Activated CD4-positive, alpha-beta memory T cell treated with anti-CD3 and anti-CD28 coated beads, Interleukin-2, amount 10 ng/mL, durations not matched to agents 7 days and 5 days (primary cell): ENCODE measurements around the gene RNF144A. TPM values are rescaled to one million over a fixed set of nuclear protein-coding genes. Genes with fewer than 3 reads are reported as not detected.

ENCODE experiments used
- CTCF ChIA-PET: fragments of 350-600 bp; sonication (Branson Sonifier 250); formaldehyde crosslinking; loops from one replicate; lab custom pipeline; 2021; ENCODE audit warnings: antibody characterized with exemption, inconsistent platforms; lab: Charles Lee
- POLR2A ChIA-PET: fragments of 350-600 bp; sonication (Branson Sonifier 250); formaldehyde crosslinking; loops from one replicate; lab custom pipeline; 2021; ENCODE audit warnings: antibody characterized with exemption; lab: Charles Lee
- DNase-seq: peaks from one replicate; pipeline ENCODE4 v3.0.0-alpha.2; 2020
- H3K27ac Mint-ChIP-seq: one replicate; pipeline ENCODE4 v1.8.0; 2021; ENCODE audit warnings: mild to moderate bottlenecking, mixed read lengths
- H3K27me3 Mint-ChIP-seq: one replicate; pipeline ENCODE4 v1.8.0; 2021; ENCODE audit warnings: mixed read lengths
- H3K36me3 Mint-ChIP-seq: one replicate; pipeline ENCODE4 v1.8.0; 2021; ENCODE audit warnings: low read depth, mixed read lengths
- H3K4me1 Mint-ChIP-seq: one replicate; pipeline ENCODE4 v1.8.0; 2021; ENCODE audit warnings: mixed read lengths
- H3K4me3 Mint-ChIP-seq: one replicate; pipeline ENCODE4 v1.8.0; 2021; ENCODE audit warnings: mild to moderate bottlenecking, mixed read lengths
- H3K9me3 Mint-ChIP-seq: one replicate; pipeline ENCODE4 v1.8.0; 2021; ENCODE audit warnings: mixed read lengths
- total RNA-seq, 2 experiments: library from RNA; stranded (reverse); gene quantifications; one replicate each; pipeline ENCODE4 v1.2.3, GENCODE V29; 2021

RNF144A gene
- total RNA-seq, 2 experiments from 2014 or later, result 20.0 to 21.0 TPM

DNA sequence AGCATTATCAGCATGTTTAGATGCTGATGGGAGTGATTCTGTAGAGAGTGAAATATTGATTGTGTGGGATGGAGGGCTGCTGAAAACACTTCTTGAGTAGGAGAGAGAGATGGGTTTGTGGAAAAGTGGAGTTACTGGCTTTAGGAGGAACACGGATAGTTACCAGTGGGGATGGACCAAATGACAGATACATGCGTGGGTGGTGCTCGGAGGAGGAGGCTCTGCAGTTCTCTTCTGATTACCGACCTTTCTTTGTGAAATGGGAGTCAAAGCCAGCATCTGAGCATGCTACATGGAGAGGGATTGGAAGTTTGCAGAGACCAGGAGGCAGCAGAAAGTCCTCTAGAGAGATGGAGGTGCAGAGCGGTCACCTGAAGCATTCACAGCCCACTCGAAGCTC lies 26.3 kb downstream of the RNF144A start:
- no peak overlapping the region for H3K27ac Mint-ChIP-seq
- no peak for DNase-seq
- no peaks in the 10 kb centered on the region for H3K9me3 Mint-ChIP-seq
- no peak overlapping the region for H3K4me3 Mint-ChIP-seq
- ChIA-PET CTCF (no interaction called here), POLR2A (no interaction called here)
- peaks cover 39% of the 10 kb centered on the region for H3K36me3 Mint-ChIP-seq
- H3K4me1 Mint-ChIP-seq, result peaks cover 28% of the 10 kb centered on the region
- H3K27me3 Mint-ChIP-seq, result no peaks in the 10 kb centered on the region

DNA sequence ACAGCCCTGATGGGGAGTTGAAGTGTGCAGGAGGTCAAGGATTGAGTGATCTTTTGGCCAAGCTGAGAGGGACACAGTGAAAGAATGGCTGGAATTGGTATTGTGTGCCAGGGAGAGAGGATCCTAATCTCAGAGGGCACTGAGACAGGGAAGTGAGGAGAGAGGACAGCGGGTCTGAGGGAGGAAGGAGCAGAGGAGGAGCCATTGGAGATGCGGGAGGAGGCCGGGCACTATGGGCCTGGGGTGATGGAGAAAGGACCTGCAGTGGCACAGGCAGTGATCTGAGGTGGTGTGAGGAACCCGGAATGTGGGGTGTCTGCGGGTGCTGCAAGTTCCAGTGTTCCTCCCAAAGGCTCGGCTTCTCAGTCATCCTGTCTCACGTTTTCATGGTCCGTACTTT lies 26.8 kb downstream of the RNF144A start:
- Mint-ChIP-seq H3K4me3 (no peak overlapping the region), H3K36me3 (peaks cover 41% of the 10 kb centered on the region), H3K9me3 (no peaks in the 10 kb centered on the region), H3K27me3 (no peaks in the 10 kb centered on the region), H3K27ac (no peak overlapping the region), H3K4me1 (peaks cover 30% of the 10 kb centered on the region)
- POLR2A ChIA-PET, result no interaction called here
- CTCF ChIA-PET, result no interaction called here
- no peak for DNase-seq

DNA sequence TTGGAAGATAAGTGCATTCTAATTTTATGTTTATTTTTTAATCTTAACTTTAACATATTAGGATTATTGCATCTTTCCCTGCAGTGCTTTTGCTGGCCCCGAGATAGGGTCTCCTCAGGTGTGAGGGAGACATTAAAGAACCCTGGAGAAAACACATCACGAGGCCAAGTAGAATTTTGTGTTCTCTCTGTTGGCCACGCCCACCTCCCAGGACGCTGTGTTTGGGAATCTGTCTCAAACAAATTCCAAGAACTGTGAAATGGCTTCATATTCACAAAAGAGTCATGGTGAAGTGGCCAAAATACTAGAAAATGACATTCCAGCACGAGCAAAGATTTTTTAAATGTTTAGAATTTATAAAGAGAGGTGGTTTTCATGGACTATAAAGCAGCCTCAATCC lies 27.3 kb downstream of the RNF144A start:
- Mint-ChIP-seq H3K4me1 (peaks cover 30% of the 10 kb centered on the region), H3K36me3 (peaks cover 41% of the 10 kb centered on the region), H3K27me3 (no peaks in the 10 kb centered on the region), H3K27ac (no peak overlapping the region), H3K9me3 (no peaks in the 10 kb centered on the region), H3K4me3 (no peak overlapping the region)
- no peak for DNase-seq
- ChIA-PET CTCF (no interaction called here), POLR2A (no interaction called here)

DNA sequence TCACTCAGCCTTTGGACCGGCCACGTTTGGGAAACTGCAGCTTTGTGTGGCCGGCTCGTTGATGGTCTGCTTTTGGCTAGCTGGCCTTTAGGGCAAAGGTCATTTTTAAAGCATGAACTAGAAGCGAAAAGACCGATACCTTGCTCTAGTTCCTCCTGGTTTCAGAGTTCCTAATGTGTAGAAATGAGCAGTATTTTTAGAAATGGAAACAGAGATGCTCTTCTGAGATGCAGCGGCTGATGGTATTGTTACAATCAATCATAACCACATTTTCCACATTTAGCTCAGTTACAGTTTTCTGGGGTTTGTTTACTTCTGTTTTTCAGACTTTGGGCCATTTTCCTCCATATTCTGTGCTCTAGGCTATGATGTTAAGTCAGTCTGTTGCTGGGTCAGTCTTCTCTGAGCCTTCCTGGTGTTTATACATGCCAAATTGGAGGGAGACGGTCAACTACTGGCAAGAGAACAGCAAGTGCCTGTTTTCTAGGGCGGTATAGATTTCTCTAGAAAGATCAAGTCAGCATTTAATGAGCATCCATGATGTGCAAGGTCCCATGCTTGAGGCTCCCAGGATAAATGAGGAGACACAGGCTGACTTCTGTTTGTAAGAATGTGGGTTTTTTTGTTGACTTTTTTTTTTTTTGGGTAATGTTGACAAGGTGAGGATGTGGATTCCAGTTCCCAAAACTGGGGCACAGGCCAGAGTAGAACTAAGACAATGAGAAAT lies 28.0 kb downstream of the RNF144A start:
- Mint-ChIP-seq H3K9me3 (no peaks in the 10 kb centered on the region), H3K4me3 (no peak overlapping the region), H3K27me3 (no peaks in the 10 kb centered on the region), H3K36me3 (peaks cover 41% of the 10 kb centered on the region), H3K27ac (no peak overlapping the region), H3K4me1 (peaks cover 33% of the 10 kb centered on the region)
- POLR2A ChIA-PET, result no interaction called here
- CTCF ChIA-PET, result interaction anchor here (1.7 kb wide), 1 partner anchor 28 kb away, joined by 5 read pairs; the partner anchor contains the start of gene RNF144A
- DNase-seq, result no peak

DNA sequence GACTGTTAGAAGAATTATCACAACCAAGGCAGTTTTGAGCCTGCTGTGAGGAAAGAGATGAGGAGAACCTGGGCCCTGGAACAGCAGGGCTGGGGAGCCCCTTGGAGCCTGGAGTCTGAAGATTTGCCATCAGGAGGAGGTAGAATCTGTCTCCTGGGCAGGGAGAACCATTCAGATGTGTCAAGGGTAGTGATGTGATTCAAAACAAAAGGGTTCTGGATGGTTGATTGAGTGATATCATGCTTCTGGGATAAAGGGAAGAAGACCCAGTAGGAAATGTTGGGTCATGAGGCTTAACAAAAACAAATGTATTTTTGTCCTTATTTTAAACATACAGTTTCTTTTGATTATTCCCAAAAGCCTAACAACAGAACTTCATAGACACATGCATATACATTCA lies 28.6 kb downstream of the RNF144A start:
- no peak for DNase-seq
- no peaks in the 10 kb centered on the region for H3K27me3 Mint-ChIP-seq
- ChIA-PET POLR2A (no interaction called here), CTCF (interaction anchor here (1.6 to 1.7 kb wide), 2 partner anchors 12 to 29 kb away, joined by 3 to 5 read pairs; partner anchors contain the start of gene RNF144A)
- no peak overlapping the region for H3K4me3 Mint-ChIP-seq
- peaks cover 41% of the 10 kb centered on the region for H3K36me3 Mint-ChIP-seq
- no peak overlapping the region for H3K27ac Mint-ChIP-seq
- H3K9me3 Mint-ChIP-seq, result no peaks in the 10 kb centered on the region
- H3K4me1 Mint-ChIP-seq, result peaks cover 35% of the 10 kb centered on the region

DNA sequence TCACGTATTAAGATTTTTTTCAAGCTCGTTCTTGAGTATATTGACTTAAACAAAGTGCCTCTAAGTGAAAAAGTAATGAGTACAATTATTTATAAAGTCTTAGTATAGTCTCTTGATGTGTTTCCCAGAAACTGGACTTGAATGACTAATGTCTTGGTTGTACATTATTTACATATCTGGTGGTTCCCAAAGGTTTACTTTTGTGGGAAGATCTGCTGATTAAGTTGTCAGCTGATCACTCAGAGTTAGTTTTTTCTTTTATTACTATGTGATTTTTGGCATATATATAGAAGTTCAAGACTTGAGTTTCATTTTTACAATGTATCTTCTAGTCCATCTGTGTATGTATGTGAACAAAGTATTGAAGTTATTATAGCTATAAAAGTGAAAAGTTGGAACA lies 29.5 kb downstream of the RNF144A start:
- ChIA-PET CTCF (interaction anchor here (0.6 to 1.7 kb wide), 4 partner anchors 11 to 49 kb away, joined by 3 to 5 read pairs (median 4); partner anchors contain the start of gene RNF144A), POLR2A (interaction anchor here (0.9 kb wide), 1 partner anchor 82 kb away, joined by 3 read pairs; no protein-coding TSS in a partner anchor)
- peaks cover 39% of the 10 kb centered on the region for H3K4me1 Mint-ChIP-seq
- no peaks in the 10 kb centered on the region for H3K27me3 Mint-ChIP-seq
- no peaks in the 10 kb centered on the region for H3K9me3 Mint-ChIP-seq
- no peak overlapping the region for H3K27ac Mint-ChIP-seq
- peaks cover 35% of the 10 kb centered on the region for H3K36me3 Mint-ChIP-seq
- no peak overlapping the region for H3K4me3 Mint-ChIP-seq
- no peak for DNase-seq

DNA sequence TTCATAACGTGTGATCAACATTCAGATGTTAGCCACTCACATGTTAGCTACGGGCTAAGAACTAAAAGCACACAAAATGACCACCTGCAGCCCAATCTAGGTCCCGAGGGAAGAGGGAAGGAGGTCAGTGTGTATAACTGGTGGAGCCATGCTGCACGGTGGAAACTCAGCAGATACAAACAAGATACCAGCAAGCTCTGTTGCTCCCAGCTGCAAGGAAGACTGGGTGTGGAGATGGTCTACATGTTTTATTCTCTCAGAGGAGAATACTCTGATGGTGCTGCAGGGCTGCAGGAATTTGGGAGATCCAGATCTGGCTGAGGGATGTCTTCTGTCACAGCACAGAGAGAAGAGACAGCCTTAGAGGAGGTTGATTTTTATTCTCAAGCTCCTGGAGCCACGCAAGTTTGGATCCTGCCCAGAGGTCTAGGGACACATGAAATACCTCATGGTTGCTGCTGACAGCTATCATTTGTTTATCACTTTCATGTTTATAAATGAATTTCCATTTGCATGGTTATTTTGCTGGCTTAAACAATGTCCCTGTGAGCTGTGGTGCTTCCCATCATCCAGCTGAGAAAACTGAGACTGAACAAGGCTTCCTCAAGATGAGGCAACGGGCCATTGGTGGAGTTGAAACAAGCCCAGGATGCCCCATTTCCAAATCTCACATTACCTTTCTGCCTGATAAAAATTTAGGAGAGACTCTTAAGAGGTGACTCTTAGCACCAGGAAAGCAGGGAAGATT lies 30.9 kb downstream of the RNF144A start:
- CTCF ChIA-PET, result interaction anchor here (1.0 kb wide), 1 partner anchor 51 kb away, joined by 3 read pairs; no protein-coding TSS in a partner anchor
- Mint-ChIP-seq H3K4me3 (no peak overlapping the region), H3K27ac (no peak overlapping the region), H3K27me3 (no peaks in the 10 kb centered on the region), H3K36me3 (peaks cover 24% of the 10 kb centered on the region), H3K4me1 (peaks cover 39% of the 10 kb centered on the region), H3K9me3 (no peaks in the 10 kb centered on the region)
- no peak for DNase-seq
- POLR2A ChIA-PET, result interaction anchor here (1.4 kb wide), 1 partner anchor 37 kb away, joined by 3 read pairs; no protein-coding TSS in a partner anchor

DNA sequence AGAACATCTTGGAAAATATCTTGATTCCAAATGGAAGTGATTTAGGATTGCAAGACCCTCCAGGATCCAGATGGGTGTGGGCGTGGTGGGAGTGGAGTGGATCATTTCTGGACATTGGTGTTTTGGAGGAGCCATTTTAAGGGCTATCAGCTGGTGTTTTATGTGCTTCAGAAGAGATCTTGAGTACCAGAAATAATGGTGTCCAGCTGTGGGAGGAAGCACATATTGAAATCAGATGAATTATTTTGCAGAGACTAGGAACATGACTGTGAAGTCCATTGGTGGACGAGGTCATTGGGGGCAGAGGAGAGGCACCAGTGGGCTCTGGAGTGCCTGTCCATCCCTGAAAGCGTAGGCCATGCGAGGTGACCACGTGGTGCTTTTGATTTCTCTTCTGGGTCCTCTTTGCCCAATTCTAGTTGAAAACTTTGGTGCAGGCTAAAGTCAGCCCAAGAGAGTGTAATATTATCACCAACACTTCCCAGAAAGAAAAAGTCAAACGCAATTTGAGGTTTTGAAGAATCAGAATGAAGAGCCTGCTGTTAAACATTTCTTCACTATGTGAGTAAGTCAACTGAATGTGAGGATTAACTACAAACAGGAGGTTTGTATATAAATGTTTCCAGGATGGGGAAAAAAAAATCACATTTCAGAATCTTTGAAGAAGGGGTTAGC lies 31.6 kb downstream of the RNF144A start:
- H3K9me3 Mint-ChIP-seq, result no peaks in the 10 kb centered on the region
- H3K36me3 Mint-ChIP-seq, result peaks cover 17% of the 10 kb centered on the region
- H3K4me1 Mint-ChIP-seq, result peaks cover 34% of the 10 kb centered on the region
- H3K27ac Mint-ChIP-seq, result no peak overlapping the region
- no peaks in the 10 kb centered on the region for H3K27me3 Mint-ChIP-seq
- no peak for DNase-seq
- POLR2A ChIA-PET, result interaction anchor here (1.4 kb wide), 1 partner anchor 38 kb away, joined by 3 read pairs; no protein-coding TSS in a partner anchor
- CTCF ChIA-PET, result interaction anchor here (1.0 kb wide), 1 partner anchor 52 kb away, joined by 3 read pairs; no protein-coding TSS in a partner anchor
- H3K4me3 Mint-ChIP-seq, result no peak overlapping the region

DNA sequence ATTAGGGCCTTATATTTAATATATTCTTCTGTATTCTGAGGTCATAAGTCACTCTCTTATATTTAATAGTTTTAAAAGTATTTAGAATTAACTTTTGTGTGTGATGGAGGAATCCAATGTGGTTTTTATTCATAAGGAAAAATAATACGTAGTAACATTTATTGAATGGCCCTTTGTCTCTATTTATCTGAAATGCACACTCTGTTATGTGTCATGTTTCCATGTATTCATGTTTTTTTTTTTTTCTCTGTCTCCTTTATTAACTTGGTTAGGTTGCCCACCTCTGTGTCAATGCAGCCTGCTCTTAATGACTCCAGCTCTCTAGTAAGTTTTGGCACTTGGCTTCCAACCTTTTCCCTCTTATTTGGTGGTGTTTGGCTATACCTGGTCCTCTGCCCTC lies 33.8 kb downstream of the RNF144A start:
- peaks cover 9% of the 10 kb centered on the region for H3K36me3 Mint-ChIP-seq
- no peak overlapping the region for H3K27ac Mint-ChIP-seq
- no peak for DNase-seq
- no peaks in the 10 kb centered on the region for H3K9me3 Mint-ChIP-seq
- H3K27me3 Mint-ChIP-seq, result no peaks in the 10 kb centered on the region
- H3K4me1 Mint-ChIP-seq, result peaks cover 18% of the 10 kb centered on the region
- no peak overlapping the region for H3K4me3 Mint-ChIP-seq
- ChIA-PET POLR2A (no interaction called here), CTCF (no interaction called here)

DNA sequence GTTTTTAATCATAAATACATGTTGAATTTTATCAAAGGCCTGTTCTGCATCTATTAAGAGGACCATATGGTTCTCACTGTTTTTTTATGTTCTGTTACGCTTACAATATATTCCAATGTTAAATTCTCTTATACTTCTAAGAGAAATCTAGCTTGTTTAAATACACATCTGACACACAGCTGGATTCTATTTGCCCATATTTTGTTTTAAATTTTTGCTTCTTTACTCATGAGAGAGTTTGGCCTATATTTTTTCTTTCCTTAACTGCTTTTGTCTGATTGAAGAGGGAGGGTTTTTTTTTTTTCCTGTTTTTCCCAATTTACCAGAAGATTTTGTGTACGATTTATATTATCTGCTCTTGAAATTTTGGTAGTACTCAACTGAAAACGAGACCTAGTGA lies 34.9 kb downstream of the RNF144A start:
- no peak for DNase-seq
- Mint-ChIP-seq H3K36me3 (peaks cover 9% of the 10 kb centered on the region), H3K9me3 (no peaks in the 10 kb centered on the region), H3K4me1 (peaks cover 16% of the 10 kb centered on the region), H3K4me3 (no peak overlapping the region), H3K27me3 (no peaks in the 10 kb centered on the region), H3K27ac (no peak overlapping the region)
- CTCF ChIA-PET, result interaction anchor here (1.5 kb wide), 1 partner anchor 55 kb away, joined by 3 read pairs; no protein-coding TSS in a partner anchor
- POLR2A ChIA-PET, result no interaction called here

DNA sequence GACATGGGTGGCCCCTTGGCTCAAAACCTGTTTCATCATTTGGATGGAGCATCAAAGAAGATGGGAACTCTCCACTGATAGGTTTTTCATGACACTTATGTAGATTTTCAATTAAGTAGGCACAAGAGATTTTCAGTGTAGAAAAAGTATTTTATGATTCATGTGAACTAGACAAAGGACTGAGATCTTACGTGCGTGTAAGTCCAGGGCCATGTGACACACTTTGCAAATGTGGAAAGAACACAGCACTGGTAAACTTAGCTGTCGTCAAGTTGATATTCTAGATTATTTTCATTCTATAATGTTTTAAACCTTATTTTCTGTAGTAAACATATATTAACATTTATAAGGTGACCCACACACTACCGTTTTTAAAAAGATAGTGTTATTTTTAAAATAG lies 37.4 kb downstream of the RNF144A start:
- Mint-ChIP-seq H3K4me1 (peaks cover 8% of the 10 kb centered on the region), H3K27ac (no peak overlapping the region), H3K27me3 (no peaks in the 10 kb centered on the region), H3K36me3 (no peaks in the 10 kb centered on the region), H3K9me3 (no peaks in the 10 kb centered on the region), H3K4me3 (no peak overlapping the region)
- no peak for DNase-seq
- ChIA-PET POLR2A (no interaction called here), CTCF (no interaction called here)

DNA sequence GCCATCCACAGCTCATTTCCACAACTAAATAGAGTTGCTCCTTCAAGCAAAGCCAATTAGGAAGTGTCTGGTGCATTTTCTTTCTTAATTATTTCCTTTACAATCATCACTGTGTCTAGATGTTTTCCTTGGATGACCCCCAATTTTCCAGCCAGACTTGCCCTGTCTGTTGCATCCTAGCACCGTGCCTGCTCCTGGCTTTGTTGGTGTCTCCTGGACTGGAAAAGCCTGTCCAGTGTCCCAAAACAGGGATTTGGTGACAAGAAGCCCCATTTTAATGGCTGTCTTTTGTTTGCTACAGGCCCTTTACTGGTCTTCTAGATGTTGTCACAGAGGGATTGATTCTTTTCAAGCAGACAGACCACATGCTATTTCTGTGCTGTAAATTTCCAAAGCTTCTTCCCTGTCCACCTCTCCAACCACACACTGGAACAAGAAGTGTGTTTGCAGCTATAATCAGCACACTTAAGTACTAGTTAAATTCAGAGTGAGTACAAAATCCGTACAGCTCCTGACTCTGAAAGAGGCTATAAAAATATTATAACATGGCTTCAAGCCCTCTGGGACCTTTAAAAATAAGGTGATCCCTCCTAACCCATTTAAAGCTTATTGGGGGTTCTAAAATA lies 38.4 kb downstream of the RNF144A start:
- Mint-ChIP-seq H3K4me1 (peaks cover 5% of the 10 kb centered on the region), H3K36me3 (no peaks in the 10 kb centered on the region), H3K4me3 (no peak overlapping the region), H3K27ac (no peak overlapping the region), H3K27me3 (no peaks in the 10 kb centered on the region), H3K9me3 (no peaks in the 10 kb centered on the region)
- CTCF ChIA-PET, result no interaction called here
- POLR2A ChIA-PET, result no interaction called here
- no peak for DNase-seq
